Measurements from ENCODE around the gene GYS2. TPM values are rescaled to one million over a fixed set of nuclear protein-coding genes. Genes with fewer than 3 reads are reported as not detected.

Gene GYS2
- total RNA-seq, 1 donor from 2014 or later, result not detected

- no peak for DNase-seq (ENCODE audit: low read depth in 2 of 2)
Observed at GRCh38 chr12:21553329-21553675, 51.3 kb downstream of the GYS2 start.

- no peak for DNase-seq (ENCODE audit: low read depth in 2 of 2)
Observed at GRCh38 chr12:21552635-21553328, 51.9 kb downstream of the GYS2 start.

GRCh38 chr12:21551841-21552465 lies 52.7 kb downstream of the GYS2 start:
- DNase-seq (ENCODE audit: low read depth in 2 of 2), result peak; percentile 6

GRCh38 chr12:21547437-21547836 lies 57.2 kb downstream of the GYS2 start:
- DNase-seq (ENCODE audit: low read depth in 2 of 2), result no peak

- no peak for DNase-seq (ENCODE audit: low read depth in 2 of 2)
Observed at GRCh38 chr12:21546716-21547115, 57.9 kb downstream of the GYS2 start.

GRCh38 chr12:21545557-21545956 lies 59.1 kb downstream of the GYS2 start:
- DNase-seq (ENCODE audit: low read depth in 2 of 2), result no peak

- DNase-seq (ENCODE audit: low read depth in 2 of 2), result no peak
Observed at GRCh38 chr12:21543151-21543550, 61.5 kb downstream of the GYS2 start.

GRCh38 chr12:21542403-21542802 lies 62.2 kb downstream of the GYS2 start:
- no peak for DNase-seq (ENCODE audit: low read depth in 2 of 2)

GRCh38 chr12:21541773-21542172 lies 62.9 kb downstream of the GYS2 start:
- DNase-seq (ENCODE audit: low read depth in 2 of 2), result no peak

GRCh38 chr12:21539797-21540196 lies 64.8 kb downstream of the GYS2 start:
- no peak for DNase-seq (ENCODE audit: low read depth in 2 of 2)

- DNase-seq (ENCODE audit: low read depth in 2 of 2), result no peak
Observed at GRCh38 chr12:21538061-21538653, 66.5 kb downstream of the GYS2 start.

GRCh38 chr12:21529456-21529855 lies 75.2 kb downstream of the GYS2 start:
- no peak for DNase-seq (ENCODE audit: low read depth in 2 of 2)

GRCh38 chr12:21528953-21529352 lies 75.7 kb downstream of the GYS2 start:
- no peak for DNase-seq (ENCODE audit: low read depth in 2 of 2)

- peak; percentile 36 to 59 for DNase-seq (ENCODE audit: low read depth in 2 of 2)
Observed at GRCh38 chr12:21527451-21528180, 77.0 kb downstream of the GYS2 start.

- no peak for DNase-seq (ENCODE audit: low read depth in 2 of 2)
Observed at GRCh38 chr12:21526721-21527345, 77.8 kb downstream of the GYS2 start.

- peak in 1 of 2 donors; percentile 58 for DNase-seq (ENCODE audit: low read depth in 2 of 2)
Observed at GRCh38 chr12:21526053-21526452, 78.6 kb downstream of the GYS2 start, which contains the start of gene SPX. Gene SPX, plus strand, starts transcription at chr12:21526296. Its CDS starts 177 bp downstream, at chr12:21526473.

- DNase-seq (ENCODE audit: low read depth in 2 of 2), result no peak
Observed at GRCh38 chr12:21523148-21523547, 81.5 kb downstream of the GYS2 start.

- DNase-seq (ENCODE audit: low read depth in 2 of 2), result no peak
Observed at GRCh38 chr12:21521541-21521940, 83.1 kb downstream of the GYS2 start.

GRCh38 chr12:21518451-21518850 lies 86.2 kb downstream of the GYS2 start:
- DNase-seq (ENCODE audit: low read depth in 2 of 2), result no peak

GRCh38 chr12:21516281-21516680 lies 88.4 kb downstream of the GYS2 start:
- no peak for DNase-seq (ENCODE audit: low read depth in 2 of 2)

GRCh38 chr12:21509768-21510167 lies 94.9 kb downstream of the GYS2 start:
- no peak for DNase-seq (ENCODE audit: low read depth in 2 of 2)

- DNase-seq (ENCODE audit: low read depth in 2 of 2), result no peak
Observed at GRCh38 chr12:21507849-21508248, 96.8 kb downstream of the GYS2 start.

Measured in lung microvascular endothelial cell (primary cell).